HG03066 (cell line): ENCODE results near the gene STAT4.

ENCODE experiments used
- ATAC-seq: cut with Tn5 transposase; IDR thresholded peaks from one replicate; pipeline ENCODE4 v1.9.1; 2021; ENCODE audit warnings: low read depth; ENCODE audit not compliant: unreplicated experiment

The STAT4 gene

GRCh38 chr2:191176801-191177438 lies 26.1 kb upstream of the STAT4 start:
- ATAC-seq, result no peak

DNA sequence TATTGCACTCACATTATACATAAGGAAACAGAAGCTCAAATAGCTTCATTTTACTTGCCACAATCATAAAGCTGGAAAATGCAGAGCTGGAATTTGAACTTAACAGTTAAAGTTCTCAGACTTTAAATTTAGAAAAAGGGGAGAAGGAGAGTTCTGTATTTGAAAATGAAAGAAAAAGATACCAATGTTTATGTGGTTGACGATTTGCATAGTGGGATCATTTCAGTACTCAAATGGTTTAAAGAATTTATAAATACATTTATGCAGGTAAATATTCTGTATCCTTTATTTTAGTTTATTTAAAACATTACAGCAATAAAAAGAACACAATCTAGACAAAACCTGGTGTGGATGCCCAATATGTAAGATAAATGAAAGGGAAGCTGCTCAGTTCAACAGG lies 25.5 kb upstream of the STAT4 start:
- no peak for ATAC-seq

DNA sequence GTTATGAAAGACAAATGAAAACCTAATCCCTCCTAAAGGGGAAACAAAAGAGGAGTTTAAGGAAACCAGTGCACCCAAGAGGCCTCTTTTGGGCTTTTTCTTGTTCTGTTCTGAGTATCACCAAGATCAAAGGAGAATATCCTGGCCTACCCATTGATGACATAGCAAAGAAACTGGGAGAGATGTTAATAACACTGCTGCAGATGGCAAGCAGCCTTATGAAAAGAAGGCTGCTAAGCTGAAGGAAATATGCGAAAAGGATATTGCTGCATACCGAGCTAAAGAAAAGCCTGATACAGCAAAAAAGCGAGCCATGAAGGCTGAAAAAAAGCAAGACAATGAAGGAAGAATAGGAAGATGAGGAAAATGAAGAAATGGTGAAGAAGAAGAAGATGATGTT lies 23.6 kb upstream of the STAT4 start:
- no peak for ATAC-seq

GRCh38 chr2:191173206-191173605 lies 22.4 kb upstream of the STAT4 start:
- no peak for ATAC-seq

DNA sequence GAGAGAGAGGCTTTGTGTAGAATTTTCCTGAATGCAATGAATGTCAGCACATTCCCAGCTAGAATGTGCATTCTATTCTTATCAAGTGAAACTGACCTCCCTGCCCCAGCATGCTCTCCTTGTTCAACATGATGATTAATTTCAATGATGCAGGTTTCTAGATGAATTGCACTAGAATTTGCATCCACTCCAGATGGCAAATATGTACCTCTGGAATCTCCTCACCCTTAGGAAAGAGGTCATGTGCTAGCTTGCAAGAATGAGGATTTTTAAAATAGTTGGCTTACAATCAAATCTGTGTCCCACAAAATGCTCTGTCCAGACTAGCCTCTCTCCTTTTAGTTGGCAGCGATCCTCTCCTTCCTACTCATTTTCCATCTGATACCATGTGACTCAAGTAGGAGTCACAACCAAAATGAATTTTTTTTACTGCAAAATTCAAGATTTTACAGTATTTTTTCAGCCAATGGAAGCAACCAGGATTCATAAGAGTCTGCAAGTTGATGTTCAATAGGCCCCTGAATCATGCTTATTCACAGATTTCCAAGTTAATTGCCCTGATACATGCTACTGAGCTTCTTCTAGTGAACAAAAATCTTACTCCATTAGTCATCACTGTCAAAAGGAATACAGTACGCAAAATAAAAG lies 21.0 kb upstream of the STAT4 start:
- ATAC-seq, result no peak

DNA sequence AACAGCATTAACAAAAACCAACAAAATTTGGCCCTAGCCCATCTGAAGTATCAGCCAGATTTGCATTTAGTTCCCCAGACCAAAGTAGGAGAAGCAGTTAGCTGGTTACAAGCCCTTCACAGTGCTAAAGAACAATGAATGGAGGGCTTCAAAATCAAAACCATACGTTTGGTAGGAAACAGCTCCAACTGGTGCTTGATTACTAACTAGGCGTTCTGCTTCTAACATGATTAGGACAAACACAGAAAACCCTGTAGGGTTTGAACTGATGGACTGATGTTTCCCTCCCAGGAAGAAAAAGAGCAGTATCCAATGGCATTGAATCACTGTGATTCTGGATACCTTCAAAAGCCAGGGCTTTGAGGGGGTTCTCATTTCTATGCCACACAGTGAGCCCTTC lies 20.5 kb upstream of the STAT4 start:
- ATAC-seq, result no peak

GRCh38 chr2:191170773-191171172 lies 20.0 kb upstream of the STAT4 start:
- no peak for ATAC-seq

DNA sequence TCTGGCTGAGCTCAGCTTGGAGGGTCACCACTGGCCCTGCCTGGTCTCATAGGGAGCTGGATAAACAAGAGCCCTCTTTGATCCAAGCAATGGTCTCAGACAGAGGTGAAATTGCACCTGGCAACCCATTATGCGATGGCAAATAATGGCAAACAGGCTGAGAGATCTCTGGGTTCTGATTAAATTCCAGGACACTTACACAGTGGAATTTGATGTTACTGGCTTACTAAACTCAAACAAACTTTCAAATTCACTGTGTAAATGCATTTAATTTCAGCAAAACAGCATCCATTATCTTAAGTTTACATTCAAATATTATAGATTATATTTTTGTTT lies 19.5 kb upstream of the STAT4 start:
- ATAC-seq, result no peak

- no peak for ATAC-seq
These were observed 18.9 kb upstream of the STAT4 start for GRCh38 chr2:191169456-191170300.

- no peak for ATAC-seq
These were observed 17.0 kb upstream of the STAT4 start for GRCh38 chr2:191167766-191168165.

- no peak for ATAC-seq
These were observed 16.1 kb upstream of the STAT4 start for GRCh38 chr2:191166756-191167445.

DNA sequence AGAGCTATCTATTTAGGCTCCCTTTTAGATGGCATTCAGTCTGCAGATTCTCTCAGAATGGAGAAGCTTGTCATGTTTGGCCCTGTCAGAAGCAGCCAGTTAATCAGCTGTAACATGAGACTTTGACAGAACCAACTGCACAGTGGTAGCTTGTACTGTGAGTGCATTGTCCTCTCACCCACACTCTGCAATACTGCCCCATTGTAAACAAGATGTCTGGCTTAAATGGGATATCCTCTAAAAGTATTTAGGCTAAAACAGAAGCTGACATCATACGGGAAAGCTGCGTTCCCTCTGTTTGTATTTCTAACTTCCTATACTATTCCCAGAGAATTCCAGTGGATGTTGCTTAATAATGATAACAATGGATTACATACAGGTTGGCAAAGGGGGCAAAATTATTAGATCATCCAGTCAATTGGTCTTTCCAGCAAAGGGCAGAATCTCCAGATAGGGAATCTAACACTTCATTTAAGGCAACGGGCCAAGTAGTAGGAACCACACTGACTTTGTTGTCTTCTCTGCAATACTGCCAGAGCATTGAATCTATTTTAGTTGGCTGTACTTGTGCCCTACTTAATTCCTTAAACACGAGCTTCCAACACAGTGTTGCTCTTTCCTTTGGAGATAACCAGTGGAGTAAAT lies 15.4 kb upstream of the STAT4 start:
- ATAC-seq, result no peak

- ATAC-seq, result peak; percentile 76
These were observed 14.4 kb upstream of the STAT4 start for GRCh38 chr2:191165176-191165643.

- ATAC-seq, result no peak
These were observed 8.0 kb upstream of the STAT4 start for GRCh38 chr2:191158747-191159146.

DNA sequence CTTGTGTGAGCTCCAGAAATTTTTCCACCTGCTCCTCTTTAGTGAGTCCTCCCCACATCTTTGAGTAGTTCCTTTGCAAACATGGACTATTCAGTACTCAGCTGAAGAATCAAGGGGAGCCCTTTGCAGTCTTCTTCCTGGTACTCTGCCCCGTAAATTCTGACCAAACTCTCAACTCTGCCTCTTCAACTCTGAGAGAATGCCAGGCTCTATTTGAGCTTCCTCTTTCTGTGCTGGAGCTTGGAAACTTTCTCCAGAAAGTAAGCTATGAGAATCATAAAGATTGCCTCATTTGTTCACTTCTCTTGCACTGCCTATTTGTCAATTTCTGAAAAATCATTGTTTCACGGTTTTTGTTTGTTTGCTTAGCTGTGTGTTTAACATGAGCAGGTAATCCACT lies 7.4 kb upstream of the STAT4 start:
- ATAC-seq, result no peak

- ATAC-seq, result peak; percentile 29
These were observed 4.8 kb upstream of the STAT4 start for GRCh38 chr2:191155608-191156071.

- ATAC-seq, result no peak
These were observed 2.9 kb upstream of the STAT4 start for GRCh38 chr2:191153716-191154115.

DNA sequence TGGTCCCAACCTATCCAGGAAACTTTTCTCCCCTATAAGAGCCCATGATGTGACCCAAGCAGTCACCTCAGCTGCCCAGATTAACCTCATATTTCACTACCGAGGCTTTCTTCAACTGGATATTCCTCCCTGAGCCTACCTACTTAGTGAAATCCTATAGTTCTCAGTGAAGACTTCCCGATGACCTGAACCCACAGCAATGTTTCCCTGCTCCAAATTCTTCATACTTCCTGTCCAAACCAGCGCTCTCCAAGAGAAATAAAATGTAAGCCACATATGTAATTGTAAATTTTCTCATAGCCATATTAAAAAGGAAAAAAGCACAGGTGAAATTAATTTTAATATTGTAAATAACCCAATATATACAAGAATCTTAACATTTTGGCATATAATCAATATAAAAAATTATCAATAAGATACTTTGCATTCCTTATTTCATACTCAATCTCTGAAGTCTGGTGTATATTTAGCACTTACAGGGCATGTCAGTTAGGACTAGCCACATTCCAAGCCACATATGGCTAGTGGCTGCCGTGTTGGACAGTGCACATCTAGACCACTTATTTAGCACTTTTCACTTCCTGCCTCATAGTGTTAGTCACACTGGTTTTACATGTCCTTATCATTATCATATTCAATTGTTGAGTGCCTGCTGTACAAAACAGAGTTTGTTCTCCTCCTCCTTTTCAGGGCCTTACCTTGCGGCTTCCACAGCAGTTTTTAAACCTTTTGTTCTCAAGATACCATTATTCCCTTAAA lies 1.9 kb upstream of the STAT4 start:
- ATAC-seq, result no peak

- ATAC-seq, result peak; percentile 2
These were observed 537 bp upstream of the STAT4 start for GRCh38 chr2:191151331-191151730.

DNA sequence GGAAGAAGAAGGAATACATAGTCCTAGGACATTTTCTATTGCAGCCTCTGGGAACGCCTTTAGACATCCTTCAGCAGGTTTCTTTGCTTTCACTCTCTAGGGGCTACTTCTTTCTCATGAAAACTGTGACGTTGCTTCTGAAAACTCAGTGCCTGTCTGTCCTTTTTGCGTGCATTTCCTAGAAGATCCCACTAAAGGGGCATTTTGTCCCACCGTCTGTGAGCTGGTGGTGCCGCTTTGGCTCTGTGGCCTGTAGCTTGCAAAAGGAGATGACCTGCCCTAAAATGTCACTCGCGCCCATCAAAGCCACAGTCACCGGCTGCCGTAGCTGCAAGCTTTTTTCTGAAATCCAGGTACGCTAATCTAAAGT lies 579 bp downstream of the STAT4 start:
- peak; percentile 34 for ATAC-seq
